Vagina (tissue), 2 donors: ENCODE data around the gene WDR19. TPM values are rescaled to one million over a fixed set of nuclear protein-coding genes. Genes with fewer than 3 reads are reported as not detected.

Source experiments
- DNase-seq, 2 donors: peaks; one replicate each; pipeline ENCODE4 v3.0.0-alpha.2; 2017; ENCODE audit errors: extremely low spot score in 2 of 2
- H3K27ac ChIP-seq: fragments of 200-600 bp; sonication (generic); one replicate; pipeline ENCODE4 v1.5.1; 2019
- H3K27me3 ChIP-seq: fragments of 200-600 bp; sonication (generic); one replicate; pipeline ENCODE4 v1.5.1; 2019
- H3K36me3 ChIP-seq, 2 donors: fragments of 200-600 bp; sonication (generic); one replicate each; pipeline ENCODE4 v1.5.1; 2017 to 2019
- H3K4me1 ChIP-seq: fragments of 200-600 bp; sonication (generic); one replicate; pipeline ENCODE4 v1.5.1; 2019
- H3K4me3 ChIP-seq, 2 donors: fragments of 200-600 bp; sonication (generic); 1 replicate in 1 of 2; 2 replicates in 1 of 2; pipeline ENCODE4 v1.5.1; 2016 to 2019
- H3K9me3 ChIP-seq: fragments of 200-600 bp; sonication (generic); one replicate; pipeline ENCODE4 v1.5.1; 2019
- CTCF ChIP-seq, 3 experiments: fragments of 450-650 bp in 2 of 3; fragments of 200-600 bp in 1 of 3; sonication (generic) in 1 of 3; IDR thresholded peaks; one replicate each; pipeline ENCODE4 v1.5.1; 2017 to 2019; ENCODE audit warnings: antibody characterized with exemption in 3 of 3, mild to moderate bottlenecking in 2 of 3, moderate library complexity in 2 of 3
- POLR2A ChIP-seq, 2 donors: fragments of 450-650 bp; IDR thresholded peaks; one replicate each; pipeline ENCODE4 v1.6.1; 2017; ENCODE audit warnings: antibody characterized with exemption in 2 of 2, mild to moderate bottlenecking in 2 of 2, moderate library complexity in 2 of 2
- POLR2AphosphoS5 ChIP-seq, 2 donors: sonication (generic); formaldehyde crosslinking; IDR thresholded peaks; one replicate each; pipeline ENCODE4 v1.9.0; 2017; ENCODE audit warnings: antibody characterized with exemption in 2 of 2, mild to moderate bottlenecking in 2 of 2, low read depth in 1 of 2; ENCODE audit not compliant: insufficient read depth in 1 of 2
- intact Hi-C: fragments of 100-400 bp; cut with DNase I; formaldehyde crosslinking; loops from one replicate; pipeline ENCODE4 v1.15.1; 2023
- total RNA-seq: library from RNA; depleted of rRNA; stranded (reverse); fragments of >200 nt; gene quantifications from one replicate; pipeline ENCODE4 v1.2.3, GENCODE V29; 2016

WDR19 gene
- total RNA-seq, 1 donor from 2014 or later, result 47.1 TPM

DNA sequence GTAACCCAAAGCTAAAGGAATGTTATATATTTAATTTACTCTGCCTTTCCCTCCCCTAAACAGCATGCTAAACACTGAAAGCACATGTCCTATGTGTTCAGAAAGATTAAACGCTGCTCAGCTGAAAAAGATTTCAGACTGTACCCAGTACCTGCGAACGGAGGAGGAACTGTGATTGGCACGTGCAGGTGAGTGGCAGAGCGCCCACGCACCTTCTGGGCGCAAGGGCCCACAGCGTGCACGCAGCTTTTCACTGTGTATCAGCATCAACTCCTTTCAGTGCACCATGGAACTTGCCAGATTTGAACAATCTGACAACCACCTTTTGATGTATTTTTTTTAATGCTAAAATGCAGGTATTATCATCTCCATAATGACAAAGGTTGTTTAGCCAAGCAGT lies 96.1 kb downstream of the WDR19 start:
- Histone ChIP-seq H3K27ac (no peak overlapping the region), H3K4me3 (no peak overlapping the region), H3K27me3 (no peaks in the 10 kb centered on the region), H3K9me3 (no peaks in the 10 kb centered on the region), H3K4me1 (no peaks in the 10 kb centered on the region), H3K36me3 (peaks cover 0 to 37% of the 10 kb centered on the region in 2 donors)
- DNase-seq, result no peak
- TF ChIP-seq POLR2A (IDR thresholded peaks at IDR 0.05) (no peak), POLR2AphosphoS5 (IDR thresholded peaks at IDR 0.05; ENCODE audit: insufficient read depth in 1 of 2, low read depth in 1 of 2) (no peak), CTCF (IDR thresholded peaks at IDR 0.05) (no peak)
- intact Hi-C loops, result no loop called here

DNA sequence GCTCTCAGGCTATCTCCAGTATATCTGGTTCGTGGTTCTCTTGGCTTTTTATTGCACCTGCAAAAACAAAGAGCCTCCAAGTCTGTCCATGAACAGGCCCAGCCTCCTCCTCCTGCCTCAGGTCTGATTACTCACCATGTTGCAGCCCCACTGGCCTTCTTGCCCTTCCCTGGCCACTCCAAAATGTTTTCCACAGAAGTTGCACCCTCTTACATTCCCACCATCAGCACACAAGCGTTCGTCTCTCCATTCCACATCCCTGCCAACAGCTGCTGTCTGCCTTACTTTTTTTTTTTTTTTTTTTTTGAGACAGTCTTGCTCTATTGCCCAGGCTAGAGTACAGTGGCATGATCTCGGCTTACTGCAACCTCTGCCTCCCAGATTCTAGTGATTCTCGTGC lies 97.1 kb downstream of the WDR19 start:
- intact Hi-C loops, result no loop called here
- no peaks in the 10 kb centered on the region for H3K4me1 ChIP-seq
- no peaks in the 10 kb centered on the region for H3K27me3 ChIP-seq
- no peak for DNase-seq
- H3K9me3 ChIP-seq, result no peaks in the 10 kb centered on the region
- H3K36me3 ChIP-seq, result peaks cover 0 to 28% of the 10 kb centered on the region in 2 donors
- H3K4me3 ChIP-seq, result no peak overlapping the region
- H3K27ac ChIP-seq, result no peak overlapping the region
- TF ChIP-seq POLR2A (IDR thresholded peaks at IDR 0.05) (no peak), CTCF (IDR thresholded peaks at IDR 0.05) (no peak), POLR2AphosphoS5 (IDR thresholded peaks at IDR 0.05; ENCODE audit: insufficient read depth in 1 of 2, low read depth in 1 of 2) (no peak)

GRCh38 chr4:39280770-39281169 lies 98.4 kb downstream of the WDR19 start:
- Histone ChIP-seq H3K4me1 (no peaks in the 10 kb centered on the region), H3K9me3 (no peaks in the 10 kb centered on the region), H3K27me3 (no peaks in the 10 kb centered on the region), H3K27ac (no peak overlapping the region), H3K36me3 (peaks cover 0 to 26% of the 10 kb centered on the region in 2 donors), H3K4me3 (no peak overlapping the region)
- intact Hi-C loops, result no loop called here
- no peak for DNase-seq
- TF ChIP-seq POLR2A (IDR thresholded peaks at IDR 0.05), result no peak
- no peak for TF ChIP-seq POLR2AphosphoS5 (IDR thresholded peaks at IDR 0.05; ENCODE audit: insufficient read depth in 1 of 2, low read depth in 1 of 2)
- no peak for TF ChIP-seq CTCF (IDR thresholded peaks at IDR 0.05)

DNA sequence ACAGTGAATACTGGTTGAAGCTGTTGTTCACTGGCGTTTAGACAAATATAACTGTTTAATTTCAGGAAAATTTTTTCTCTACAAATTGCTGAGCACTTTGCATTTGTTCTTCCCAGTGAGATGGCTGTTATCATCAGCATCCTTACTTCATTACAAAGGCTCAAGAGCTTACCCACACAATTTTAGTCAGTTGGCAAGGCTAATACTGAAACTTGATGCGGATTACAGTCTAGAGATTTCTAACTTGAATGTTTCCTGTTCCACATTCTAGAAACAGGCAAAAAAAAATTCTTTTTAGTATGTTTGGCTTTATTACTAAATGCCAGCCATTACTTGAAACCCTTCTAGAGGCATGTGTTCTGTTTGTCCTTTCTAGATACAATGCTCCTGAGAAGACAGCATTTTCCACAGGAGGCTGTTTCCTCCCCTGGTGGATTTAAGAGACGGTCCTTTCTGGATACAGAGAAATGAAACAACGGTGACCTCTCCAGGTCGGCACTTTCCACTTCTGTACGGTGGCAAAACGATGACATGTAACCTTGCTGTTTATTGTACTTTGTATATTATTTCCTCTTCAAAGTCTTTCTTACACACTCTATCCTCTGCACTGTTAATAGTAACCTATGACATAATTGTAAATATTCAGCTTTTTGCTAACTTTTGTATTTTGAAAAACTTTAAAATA lies 102.9 kb downstream of the WDR19 start:
- H3K4me3 ChIP-seq, result no peak overlapping the region
- no peaks in the 10 kb centered on the region for H3K9me3 ChIP-seq
- H3K27ac ChIP-seq, result no peak overlapping the region
- H3K4me1 ChIP-seq, result no peaks in the 10 kb centered on the region
- H3K27me3 ChIP-seq, result no peaks in the 10 kb centered on the region
- peaks cover 6 to 34% of the 10 kb centered on the region in 2 donors for H3K36me3 ChIP-seq
- TF ChIP-seq POLR2AphosphoS5 (IDR thresholded peaks at IDR 0.05; ENCODE audit: insufficient read depth in 1 of 2, low read depth in 1 of 2) (no peak), CTCF (IDR thresholded peaks at IDR 0.05) (no peak)
- intact Hi-C loops, result no loop called here
- DNase-seq, result no peak

DNA sequence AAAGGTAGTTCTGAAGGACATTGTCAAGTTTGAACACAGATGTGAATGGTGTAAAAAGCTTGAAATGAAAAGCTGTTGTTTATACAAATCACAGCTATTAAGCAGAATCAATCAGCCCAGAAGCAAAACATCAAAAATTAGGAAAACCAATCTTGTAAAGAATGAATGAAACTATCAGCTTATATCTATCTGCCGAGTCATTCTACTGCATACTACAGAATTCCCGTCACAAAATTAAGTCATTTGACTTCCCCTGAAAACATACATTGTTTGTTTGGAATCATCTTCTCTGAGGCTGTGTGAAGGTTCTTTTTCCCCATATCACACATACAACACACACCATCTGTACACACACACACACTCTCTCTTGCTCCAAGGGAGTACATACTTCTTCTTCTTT lies 103.5 kb downstream of the WDR19 start:
- peaks cover 6 to 40% of the 10 kb centered on the region in 2 donors for H3K36me3 ChIP-seq

More for the DNA sequence above, 103.5 kb downstream of the WDR19 start:
- Histone ChIP-seq H3K27me3 (no peaks in the 10 kb centered on the region), H3K27ac (no peak overlapping the region), H3K4me3 (no peak overlapping the region), H3K4me1 (no peaks in the 10 kb centered on the region), H3K9me3 (no peaks in the 10 kb centered on the region)
- no peak for TF ChIP-seq POLR2A (IDR thresholded peaks at IDR 0.05)
- no peak for TF ChIP-seq POLR2AphosphoS5 (IDR thresholded peaks at IDR 0.05; ENCODE audit: insufficient read depth in 1 of 2, low read depth in 1 of 2)
- no peak for TF ChIP-seq CTCF (IDR thresholded peaks at IDR 0.05)
- intact Hi-C loops, result no loop called here
- no peak for DNase-seq
